GM19467 (cell line): ENCODE results near the gene DUS3L.

ENCODE experiments used
- ATAC-seq: cut with Tn5 transposase; IDR thresholded peaks from one replicate; pipeline ENCODE4 v1.9.1; 2021; ENCODE audit warnings: mild to moderate bottlenecking, moderate library complexity; ENCODE audit not compliant: unreplicated experiment

Gene DUS3L, protein sequence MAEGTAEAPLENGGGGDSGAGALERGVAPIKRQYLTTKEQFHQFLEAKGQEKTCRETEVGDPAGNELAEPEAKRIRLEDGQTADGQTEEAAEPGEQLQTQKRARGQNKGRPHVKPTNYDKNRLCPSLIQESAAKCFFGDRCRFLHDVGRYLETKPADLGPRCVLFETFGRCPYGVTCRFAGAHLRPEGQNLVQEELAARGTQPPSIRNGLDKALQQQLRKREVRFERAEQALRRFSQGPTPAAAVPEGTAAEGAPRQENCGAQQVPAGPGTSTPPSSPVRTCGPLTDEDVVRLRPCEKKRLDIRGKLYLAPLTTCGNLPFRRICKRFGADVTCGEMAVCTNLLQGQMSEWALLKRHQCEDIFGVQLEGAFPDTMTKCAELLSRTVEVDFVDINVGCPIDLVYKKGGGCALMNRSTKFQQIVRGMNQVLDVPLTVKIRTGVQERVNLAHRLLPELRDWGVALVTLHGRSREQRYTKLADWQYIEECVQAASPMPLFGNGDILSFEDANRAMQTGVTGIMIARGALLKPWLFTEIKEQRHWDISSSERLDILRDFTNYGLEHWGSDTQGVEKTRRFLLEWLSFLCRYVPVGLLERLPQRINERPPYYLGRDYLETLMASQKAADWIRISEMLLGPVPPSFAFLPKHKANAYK

DNA sequence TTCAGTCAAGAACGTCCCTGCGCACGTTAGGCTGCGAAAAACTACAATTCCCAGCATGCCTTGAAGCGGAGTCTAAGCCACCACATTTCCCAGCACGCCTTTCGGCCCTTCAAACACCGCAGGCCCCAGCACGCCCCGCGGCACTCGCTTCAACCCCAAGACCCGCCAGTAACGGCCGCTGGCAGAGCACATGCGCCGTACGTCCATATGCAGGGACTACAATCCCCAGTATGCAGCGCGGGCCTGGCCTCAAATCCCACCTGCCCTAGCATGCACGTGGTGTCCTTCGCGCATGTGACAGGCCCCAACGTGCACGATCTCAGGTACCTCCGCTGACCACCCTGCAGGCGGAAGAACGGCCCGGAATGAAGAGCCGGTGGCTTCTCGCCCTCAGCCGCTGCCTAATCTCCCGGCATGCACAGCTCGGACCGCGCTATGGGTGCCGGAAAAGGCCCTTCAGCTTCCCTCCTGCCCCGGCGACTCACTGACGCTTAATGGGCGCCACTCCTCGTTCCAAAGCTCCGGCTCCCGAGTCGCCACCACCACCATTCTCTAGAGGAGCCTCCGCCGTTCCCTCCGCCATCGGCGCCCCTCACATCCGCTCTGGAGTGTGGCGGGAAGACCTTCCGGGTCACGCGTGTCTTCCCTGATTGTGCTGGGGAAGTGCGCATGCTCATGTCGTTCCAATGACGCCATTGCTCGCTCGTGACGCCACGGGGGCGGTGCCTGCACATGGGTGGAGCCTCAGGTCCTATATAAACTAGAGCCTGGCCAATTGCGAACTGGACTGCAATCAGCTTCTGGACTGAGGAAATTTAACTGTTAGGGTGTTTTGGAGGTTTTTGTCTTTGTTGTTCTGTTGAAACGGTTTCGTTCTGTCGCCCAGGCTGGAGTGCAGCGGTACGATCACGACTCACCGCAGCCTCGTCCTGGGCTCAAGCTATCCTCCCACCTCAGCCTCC is at the start of gene DUS3L:
Gene DUS3L, minus strand, starts transcription at position 605 of the 962 bp plus-strand sequence. Its CDS starts 22 bp downstream, at position 583.
- peak; percentile 90 for ATAC-seq

DNA sequence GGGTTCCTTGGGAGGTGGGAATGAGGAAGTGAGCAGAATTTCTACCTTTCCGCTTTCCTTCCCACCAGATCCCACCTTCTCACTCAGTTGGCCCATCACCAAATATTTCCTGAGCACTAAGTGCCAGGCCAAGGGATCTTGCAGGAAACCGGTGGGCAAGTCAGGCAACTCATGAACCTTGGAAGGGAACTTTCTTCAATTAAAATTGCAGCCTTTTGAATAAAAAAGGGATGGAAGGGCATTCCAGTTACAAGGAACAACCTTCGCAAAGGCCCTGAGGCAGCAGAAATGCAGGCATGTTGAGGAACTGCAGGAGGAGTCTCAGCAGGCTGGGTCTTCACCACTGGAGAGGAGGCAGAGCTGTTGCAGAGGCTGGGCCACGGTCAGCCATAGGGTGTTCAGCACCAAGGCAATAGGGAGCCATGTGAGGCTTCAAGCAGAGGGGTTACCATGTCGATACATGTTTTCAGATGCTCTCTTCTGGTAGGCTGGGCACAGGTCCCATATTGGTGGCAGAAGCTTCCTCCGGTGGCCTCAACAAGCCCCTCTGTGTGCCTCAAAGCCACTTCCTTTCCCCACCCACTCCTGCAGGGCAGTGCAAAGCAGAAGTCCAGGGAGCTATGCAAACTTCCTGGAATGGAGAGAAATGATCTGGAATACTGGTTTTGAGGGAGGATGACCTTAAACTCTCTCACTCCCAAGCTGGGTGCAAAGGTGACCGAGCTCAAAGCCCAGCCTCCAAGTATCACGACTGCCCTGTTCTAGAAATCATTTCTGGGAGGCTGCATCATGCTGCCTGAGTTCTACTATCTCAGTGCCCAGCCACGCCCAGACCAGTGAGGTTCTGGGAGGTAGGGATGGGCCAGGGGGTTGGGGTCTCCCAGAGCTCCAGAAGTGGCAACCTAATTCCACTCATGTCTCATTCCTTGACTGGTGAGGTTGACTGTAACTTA is 48.4 kb upstream of the DUS3L start, which contains the start of gene FUT6:
Gene FUT6, minus strand, starts transcription at position 638 of the 953 bp plus-strand sequence. CDS start 7,135 bp downstream, outside the sequence.
- no peak for ATAC-seq

DNA sequence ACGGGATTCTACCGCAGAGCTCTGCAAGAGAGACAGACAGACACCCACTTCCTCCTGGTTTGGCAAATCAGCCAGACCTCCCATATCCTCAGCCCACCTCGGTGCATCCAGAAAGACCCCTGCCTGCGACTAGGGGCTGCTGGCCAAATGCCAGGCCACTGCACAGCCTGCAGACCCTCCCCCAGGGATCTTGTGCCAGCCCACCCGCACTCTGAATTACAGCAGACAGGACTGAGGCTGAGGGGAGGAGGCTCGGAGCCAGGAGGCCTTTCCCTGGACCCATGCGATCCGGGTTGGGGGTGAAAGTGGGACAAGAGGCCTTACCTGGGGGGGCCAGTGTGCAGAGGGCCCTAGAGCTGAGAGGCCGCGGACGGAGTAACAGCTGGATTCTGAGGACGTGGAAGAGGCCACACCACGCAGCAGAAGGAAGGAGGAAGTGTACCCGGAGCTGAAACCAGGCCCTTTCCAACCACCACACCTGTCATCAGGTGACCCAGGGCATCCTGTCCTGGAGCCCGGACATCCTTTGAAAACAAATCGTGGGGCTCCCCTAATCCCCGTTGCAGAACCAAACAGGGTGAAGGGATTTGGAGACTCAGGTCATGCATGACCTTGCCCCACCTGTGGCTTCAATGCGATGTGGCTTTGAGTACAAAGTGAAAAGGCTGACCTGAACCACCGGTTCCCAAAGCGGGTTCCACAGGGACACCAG is 47.5 kb upstream of the DUS3L start:
- ATAC-seq = no peak

DNA sequence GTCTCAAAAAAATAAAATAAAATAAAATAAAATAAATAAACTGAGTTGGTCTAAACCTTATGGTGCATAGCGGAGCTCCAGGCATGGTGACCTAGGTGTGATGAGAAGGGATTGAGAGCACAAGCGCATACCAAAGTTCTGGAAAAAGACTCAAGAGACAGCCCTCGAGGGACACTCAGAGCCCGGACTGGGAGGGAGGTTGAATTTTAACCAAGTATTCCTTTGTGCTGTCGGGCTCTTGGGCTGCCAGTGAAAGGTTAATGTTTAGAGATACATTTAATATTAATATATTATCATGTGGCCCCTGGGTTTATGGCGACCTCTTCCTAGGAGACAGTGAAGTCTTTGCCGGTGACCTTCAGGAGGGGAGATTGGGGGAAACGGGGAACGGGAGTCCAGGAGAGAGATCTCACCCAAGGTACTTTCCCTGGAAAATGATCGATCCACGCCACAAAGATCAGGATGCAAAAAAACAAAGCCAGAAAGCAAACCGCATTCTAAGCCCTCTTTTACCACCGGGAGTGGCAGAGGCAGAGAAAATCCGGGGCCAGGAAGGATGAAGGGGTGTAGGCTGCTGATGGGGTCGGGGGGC is 46.9 kb upstream of the DUS3L start:
- no peak for ATAC-seq

DNA sequence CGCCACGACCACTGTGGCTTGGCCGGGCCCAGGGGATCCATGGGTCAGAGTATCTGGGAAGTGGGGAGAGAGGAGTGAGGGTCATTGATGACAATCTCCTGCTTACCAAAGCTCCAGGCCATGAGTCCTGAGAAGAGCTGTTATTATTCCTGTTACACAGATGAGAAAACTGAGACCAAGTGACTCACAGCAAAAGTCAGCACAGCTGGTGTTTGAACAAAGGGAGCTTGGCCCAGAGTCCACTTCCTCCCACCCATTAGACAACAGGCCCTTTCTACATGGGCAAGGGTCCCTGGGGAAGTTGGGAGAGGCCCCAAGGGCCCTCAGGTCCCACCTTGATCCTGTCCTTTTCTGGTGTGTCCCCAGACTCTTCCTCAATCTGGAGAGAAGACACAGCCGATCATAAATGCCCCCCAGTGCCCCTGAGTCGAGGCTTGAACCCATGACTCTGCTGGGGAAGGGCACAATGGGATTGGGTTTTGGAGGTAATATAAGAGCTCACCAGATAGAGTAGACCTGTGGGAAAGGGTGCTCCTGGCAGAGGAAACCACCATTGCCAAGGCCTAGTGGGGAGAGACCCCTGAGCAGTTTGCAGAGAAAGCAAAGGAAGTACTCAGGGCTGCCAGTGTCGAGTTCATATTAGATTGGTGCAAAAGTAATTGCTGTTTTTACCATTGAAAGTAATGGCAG is 41.7 kb upstream of the DUS3L start:
- no peak for ATAC-seq

DNA sequence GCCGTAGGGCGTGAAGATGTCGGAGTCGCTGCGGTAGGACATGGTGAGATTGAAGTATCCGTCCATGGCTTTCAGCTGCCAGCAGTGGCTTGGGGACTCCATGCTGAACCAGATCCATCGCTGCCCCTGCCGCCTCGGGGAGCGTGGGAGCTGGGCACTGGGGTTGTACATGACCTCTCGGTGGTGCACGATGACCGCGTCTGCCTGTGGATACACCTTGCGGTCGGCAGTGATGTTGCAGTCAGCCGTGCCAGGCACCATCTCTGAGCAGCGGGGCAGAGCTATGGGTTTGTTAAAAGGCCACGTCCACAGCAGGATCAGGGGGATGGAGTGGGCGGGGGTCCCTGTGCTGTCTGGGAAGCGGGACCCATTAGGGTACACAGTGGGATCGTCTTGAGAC is 41.1 kb upstream of the DUS3L start:
- no peak for ATAC-seq

DNA sequence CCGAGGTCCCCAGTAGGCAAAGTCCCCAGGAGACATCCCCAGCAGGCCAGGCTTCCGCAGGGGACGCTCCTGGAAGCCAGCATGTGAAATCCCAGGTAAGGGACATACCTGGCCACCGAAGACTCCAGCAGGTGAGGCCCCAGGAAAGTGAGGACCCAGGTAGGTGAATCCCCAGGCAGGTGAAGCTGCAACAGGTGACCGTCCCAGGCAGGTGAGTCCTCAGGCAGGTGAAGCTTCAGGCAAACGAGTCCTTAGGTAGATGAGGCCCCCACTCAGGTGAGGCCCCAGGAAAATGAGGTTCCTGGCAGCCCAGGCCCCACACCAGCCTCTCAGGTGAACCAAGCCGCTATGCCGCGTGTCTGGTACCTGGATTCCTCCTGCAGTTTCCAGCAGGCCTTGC is 40.2 kb upstream of the DUS3L start:
- no peak for ATAC-seq

DNA sequence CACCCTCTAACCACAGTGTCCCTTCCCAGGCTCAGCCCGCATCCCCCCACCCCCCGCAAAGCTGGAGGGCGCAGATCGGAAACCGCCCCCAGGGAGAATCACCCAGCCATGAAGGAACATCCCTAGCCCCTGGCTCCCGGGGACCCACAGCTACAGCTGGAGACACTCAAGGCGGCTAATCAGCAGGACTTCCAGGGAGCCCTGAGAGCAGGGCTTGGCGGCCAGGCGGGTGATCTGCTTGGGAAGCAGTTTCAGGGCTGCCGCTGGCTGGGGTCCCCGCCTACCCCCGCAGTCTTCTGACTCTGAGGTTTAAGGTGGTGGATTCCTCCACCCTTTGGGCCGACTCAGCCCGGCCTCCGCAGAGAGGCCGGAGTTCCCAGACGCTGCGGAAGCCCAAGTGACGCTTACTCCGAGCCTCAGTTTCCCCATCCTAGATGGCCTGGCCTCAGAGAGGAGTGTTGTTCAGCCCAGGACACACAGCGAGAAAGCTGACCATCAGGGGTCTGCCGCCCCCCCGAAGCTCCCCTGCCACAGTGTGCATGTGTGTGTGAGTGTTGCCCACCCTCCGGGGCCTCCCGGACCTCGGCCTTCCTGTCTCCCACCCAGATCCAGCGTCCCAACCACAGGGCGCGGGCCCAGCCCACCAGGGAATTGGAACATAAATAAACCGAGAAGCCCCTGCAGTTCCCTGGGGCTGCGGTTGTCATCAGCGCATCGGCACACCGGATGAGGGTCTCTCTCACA is 38.8 kb upstream of the DUS3L start:
- no peak for ATAC-seq

DNA sequence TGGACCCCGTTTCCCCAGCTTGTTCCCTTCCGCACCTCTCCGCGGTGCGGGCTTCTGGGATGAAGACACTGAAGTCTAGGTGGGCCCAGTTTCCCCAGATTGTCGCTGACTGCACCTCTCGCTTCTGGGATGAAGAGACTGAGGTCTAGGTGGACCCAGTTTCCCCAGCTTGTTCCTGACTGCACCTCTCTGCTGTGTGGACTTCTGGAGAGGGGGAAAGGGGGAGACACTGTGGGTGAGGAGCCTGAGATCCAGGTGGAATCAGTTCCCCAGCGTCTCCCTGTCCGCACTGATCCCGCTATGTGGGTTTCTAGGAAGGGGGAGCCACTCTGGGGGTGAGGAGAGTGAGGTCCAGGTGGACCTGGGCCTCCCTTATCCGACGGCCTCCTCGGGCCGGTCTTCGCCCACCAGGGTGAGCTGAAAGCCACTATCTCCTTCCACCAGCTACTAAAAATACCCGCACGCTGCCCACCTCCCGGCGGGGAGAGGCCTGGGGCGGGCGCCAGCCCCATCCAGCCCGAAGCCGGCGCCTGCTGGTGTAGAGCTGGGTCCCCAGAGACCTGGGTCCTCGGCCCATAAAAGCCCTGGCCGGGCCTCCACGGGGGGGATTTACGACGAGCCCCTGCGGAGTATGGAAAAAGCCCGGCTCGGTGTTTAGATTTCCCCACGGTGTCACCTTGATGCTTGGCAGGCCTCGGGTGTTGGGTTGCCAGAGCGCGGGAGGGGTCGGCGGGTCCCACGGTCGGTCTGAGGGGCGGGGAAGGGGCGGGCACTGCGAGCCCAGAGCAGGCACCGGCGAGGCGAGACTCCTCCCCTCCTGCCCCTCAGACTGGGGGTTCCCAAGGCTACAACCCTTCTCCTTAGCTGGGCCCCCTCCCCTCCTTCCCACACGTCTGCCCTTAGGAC is 38.0 kb upstream of the DUS3L start:
- ATAC-seq = no peak

DNA sequence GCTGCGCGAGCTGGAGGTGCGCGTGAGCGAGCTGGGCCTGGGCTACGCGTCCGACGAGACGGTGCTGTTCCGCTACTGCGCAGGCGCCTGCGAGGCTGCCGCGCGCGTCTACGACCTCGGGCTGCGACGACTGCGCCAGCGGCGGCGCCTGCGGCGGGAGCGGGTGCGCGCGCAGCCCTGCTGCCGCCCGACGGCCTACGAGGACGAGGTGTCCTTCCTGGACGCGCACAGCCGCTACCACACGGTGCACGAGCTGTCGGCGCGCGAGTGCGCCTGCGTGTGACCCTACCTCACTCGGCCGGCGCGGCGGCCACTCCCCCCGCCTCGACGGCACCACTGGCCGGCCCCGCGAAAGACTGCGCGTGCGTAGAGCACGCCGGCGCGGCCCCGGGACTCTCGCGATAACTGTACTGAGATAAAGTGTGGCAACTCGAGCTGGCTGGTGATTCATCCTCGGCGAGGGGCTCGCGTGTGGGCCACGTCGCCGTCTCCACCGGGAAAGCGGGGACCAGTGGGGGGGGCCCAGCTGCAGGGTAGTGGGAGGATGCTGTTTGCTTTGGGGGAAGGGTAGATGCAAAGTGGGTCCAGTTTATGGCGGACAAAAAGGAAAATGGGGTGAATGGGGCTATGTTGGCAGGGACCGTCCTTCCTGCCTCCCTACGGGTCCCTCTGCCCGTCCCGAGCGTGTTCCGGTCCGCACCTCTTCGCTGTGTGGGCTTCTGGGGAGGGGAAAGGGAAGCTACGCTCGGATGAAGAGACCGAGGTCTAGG is 37.1 kb upstream of the DUS3L start:
- ATAC-seq = peak; percentile 78

DNA sequence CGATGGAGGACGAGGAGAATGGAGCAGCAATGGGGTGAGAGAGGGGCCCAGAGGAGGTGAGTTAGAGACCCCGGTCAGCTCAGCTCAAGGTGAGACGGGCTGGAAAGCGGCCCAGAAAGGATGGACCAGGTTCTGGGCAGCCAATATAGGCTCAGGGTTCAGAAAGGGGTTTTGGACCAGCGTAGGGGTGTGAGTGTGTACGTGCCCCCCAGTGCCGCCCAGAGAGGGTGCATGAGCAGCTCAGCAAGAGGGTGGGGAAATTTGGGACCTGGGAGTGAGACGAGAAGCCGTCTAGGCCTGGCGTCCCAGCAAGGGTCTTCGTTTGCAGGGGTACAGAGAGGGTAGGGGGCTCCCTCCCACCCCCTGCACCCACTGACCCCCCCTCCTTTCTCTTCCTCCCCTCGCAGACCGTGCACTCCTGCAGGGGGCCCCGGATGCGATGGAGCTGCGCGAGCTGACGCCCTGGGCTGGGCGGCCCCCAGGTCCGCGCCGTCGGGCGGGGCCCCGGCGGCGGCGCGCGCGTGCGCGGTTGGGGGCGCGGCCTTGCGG is 36.5 kb upstream of the DUS3L start:
- ATAC-seq = no peak

DNA sequence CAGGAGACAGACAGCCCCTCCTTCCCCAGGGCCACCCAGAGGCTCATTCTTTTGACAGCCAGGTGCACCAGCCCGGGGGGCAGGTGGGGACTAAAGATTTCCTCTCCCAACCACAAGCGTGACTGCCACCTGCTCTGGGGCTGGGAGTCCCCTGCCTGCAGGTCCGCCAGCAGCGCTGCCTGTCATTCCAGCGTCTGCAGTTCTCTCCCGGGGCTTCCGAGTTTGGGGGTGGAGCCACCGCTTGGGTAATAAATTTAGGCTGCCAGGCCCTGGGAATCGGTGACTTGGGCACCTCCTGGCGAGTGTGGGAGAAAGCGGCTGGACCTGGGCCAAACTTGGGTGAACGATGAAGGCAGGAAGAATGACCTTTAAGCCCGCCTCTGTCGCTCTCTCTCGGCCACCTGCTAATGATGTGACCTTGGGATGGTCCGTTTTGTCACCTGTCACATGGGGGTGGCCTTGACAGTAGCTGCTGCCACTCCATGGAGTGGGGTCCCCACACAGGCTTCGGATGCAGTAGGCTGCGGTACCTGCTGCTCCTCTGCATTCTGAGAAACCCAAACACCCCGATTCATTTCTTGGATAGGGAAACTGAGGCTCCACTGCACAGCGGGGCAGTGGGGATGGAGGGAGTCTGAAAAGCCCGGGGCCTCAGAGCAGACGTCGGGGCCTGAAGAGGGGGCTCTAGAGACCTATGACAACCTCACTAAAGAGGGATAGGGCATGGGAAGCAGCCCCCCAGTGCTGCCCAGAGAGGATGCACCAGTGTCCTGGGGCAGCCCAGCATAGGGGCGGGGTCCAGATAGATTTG is 35.8 kb upstream of the DUS3L start:
- ATAC-seq = no peak

DNA sequence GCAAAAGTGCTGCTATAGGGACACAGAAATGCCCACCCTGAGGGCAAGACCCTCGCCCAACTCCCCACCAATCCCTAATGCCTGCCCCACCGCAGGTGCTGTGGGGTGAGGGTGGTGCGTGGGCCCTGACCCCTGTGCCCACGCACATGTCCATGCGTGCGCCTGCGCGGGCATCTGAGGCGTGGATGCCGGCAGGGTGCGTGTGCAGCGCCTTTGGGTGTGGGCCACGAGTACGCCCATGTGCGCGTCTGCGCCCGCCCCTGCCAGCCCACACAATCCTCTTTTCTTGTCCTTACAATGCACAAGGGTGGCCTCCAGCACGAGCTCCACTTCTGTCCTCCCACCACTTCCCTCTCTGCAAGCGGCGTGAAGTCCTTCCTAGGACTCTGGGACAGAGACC is 34.2 kb upstream of the DUS3L start:
- ATAC-seq = no peak

DNA sequence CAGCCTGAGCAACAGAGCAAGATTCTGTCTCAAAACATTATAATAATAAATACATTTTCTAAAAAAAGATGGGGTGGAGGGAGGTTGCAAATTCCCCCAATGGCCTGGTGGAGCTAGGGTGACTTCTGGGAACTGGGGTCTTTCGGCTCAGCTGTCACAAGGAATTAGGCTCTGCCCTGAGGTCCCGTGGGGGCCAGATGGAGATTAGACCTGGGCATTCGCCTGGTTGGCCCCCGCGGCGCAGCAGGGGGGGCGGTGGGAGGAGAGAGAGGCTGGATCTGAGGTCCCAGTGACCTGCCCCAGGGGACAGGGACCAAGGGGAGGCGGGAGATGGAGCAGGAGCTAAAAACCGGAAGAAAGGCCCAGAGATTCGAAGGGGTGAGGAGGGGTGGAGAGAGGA is 33.8 kb upstream of the DUS3L start:
- no peak for ATAC-seq
